GM12892 (cell line): Measurements from ENCODE around the gene ANXA1.

Source experiments
- POLR2A ChIP-seq: IDR thresholded peaks from 2 replicates; pipeline ENCODE4 v1.6.1; 2011; ENCODE audit warnings: low read depth, low read length, control low read depth
- POLR2AphosphoS5 ChIP-seq: IDR thresholded peaks from 2 replicates; pipeline ENCODE4 v1.6.1; 2011; ENCODE audit warnings: low read depth, low read length, control low read depth
- TAF1 ChIP-seq: IDR thresholded peaks from 2 replicates; pipeline ENCODE4 v1.6.1; 2011; ENCODE audit warnings: low read depth, mild to moderate bottlenecking, control low read depth, low read length, borderline replicate concordance

GRCh38 chr9:73118286-73118685, 33.4 kb upstream of the ANXA1 start:
- TF ChIP-seq POLR2A (no peak), TAF1 (no peak), POLR2AphosphoS5 (no peak)
